H54 (cell line): ENCODE results near the gene SCAMP3.
"Not testable (repeated sequence)": the region's sequence is repeated elsewhere in the genome, so short reads cannot be mapped to it uniquely, and the experiment has no call there.

Experiments
- DNase-seq: peaks from one replicate; pipeline ENCODE4 v3.0.0; 2011; ENCODE audit warnings: low spot score, mixed read lengths; ENCODE audit not compliant: insufficient read length
- FAIRE-seq: peaks from 3 replicates; lab custom pipeline; 2011; peaks lifted over from hg19 to GRCh38; lab: Jason Lieb, UNC
- POLR2A ChIP-seq: IDR thresholded peaks from 2 replicates; pipeline ENCODE4 v1.6.1; 2011; ENCODE audit warnings: low read depth, mild to moderate bottlenecking, low read length

Gene SCAMP3

GRCh38 chr1:155254714-155255242 is 7.4 kb downstream of the SCAMP3 start:
- TF ChIP-seq POLR2A, result no peak
- FAIRE-seq (no peak), DNase-seq (peak; percentile 42)

- TF ChIP-seq POLR2A, result no peak; the same call in 1 of the 2 replicates
- no peak for FAIRE-seq
- DNase-seq, result peak; percentile 40
Observed at GRCh38 chr1:155254228-155254713, 7.9 kb downstream of the SCAMP3 start.

- DNase-seq (no peak), FAIRE-seq (no peak)
- TF ChIP-seq POLR2A, result no peak; the same call in 1 of the 2 replicates
Observed at GRCh38 chr1:155253797-155254196, 8.4 kb downstream of the SCAMP3 start.

DNA sequence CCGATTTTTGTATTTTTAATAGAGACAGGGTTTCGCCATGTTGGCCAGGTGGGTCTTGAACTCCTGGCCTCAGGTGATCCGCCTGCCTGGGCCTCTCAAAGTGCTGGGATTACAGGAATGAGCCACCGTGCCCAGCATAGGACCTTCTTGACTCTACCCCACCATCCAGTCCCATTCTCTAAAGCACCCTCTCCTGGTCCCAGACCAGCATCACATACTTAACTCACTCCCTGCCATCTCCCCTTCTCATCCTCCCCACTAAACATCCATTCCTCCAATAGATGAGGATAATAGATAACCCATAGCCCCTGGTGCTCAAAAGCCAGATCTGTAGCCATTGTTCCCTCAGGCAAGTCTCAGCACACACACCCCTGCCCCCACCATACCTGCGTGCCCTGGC is 9.0 kb downstream of the SCAMP3 start:
- DNase-seq (no peak), FAIRE-seq (no peak)

DNA sequence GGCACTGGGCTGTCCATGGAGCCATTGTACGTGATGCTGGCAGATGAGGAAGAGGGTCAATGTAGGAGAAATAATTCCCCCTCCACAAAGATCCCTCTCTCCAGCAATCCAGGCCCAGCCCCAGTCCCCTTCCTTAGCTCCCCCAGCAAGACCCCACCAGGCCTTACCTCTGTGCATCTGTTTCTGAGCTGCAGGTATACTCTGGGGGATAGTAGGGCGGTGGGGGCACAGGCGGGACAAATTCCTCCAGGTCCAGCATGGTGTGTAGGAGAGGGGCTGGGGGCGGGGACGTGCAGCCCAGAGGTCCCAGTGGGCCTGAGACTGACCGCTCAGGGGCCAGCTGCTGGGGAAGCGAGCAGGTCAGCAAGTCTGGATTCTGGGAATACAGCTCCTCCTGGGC is 10.6 kb downstream of the SCAMP3 start:
- TF ChIP-seq POLR2A, result no peak
- FAIRE-seq (no peak), DNase-seq (no peak)

More for the DNA sequence above, 9.0 kb downstream of the SCAMP3 start:
- no peak for TF ChIP-seq POLR2A

GRCh38 chr1:155250633-155251449 is 11.3 kb downstream of the SCAMP3 start:
- TF ChIP-seq POLR2A, result no peak
- DNase-seq (peak; percentile 95), FAIRE-seq (no peak)

DNA sequence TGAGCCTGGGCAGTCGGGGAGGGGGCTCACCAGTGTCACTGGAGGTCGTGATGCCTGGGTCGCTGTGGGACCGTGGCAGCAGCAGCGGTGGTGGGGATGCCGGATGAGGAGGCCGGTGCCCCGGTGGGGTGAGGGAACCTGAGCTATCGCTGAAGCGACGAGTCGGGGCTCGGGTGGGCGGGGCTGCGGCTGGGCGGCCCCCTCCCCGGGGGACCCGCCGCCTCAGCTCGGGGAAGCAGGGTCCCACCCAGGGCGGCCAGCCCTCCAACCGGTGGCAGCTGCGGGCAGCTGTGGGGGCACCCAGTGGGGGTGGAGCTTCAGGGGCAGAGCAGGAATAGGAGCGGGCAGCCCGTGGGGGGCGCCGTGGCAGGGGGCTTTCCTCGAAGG is 11.9 kb downstream of the SCAMP3 start:
- DNase-seq, result no peak
- no peak for FAIRE-seq

DNA sequence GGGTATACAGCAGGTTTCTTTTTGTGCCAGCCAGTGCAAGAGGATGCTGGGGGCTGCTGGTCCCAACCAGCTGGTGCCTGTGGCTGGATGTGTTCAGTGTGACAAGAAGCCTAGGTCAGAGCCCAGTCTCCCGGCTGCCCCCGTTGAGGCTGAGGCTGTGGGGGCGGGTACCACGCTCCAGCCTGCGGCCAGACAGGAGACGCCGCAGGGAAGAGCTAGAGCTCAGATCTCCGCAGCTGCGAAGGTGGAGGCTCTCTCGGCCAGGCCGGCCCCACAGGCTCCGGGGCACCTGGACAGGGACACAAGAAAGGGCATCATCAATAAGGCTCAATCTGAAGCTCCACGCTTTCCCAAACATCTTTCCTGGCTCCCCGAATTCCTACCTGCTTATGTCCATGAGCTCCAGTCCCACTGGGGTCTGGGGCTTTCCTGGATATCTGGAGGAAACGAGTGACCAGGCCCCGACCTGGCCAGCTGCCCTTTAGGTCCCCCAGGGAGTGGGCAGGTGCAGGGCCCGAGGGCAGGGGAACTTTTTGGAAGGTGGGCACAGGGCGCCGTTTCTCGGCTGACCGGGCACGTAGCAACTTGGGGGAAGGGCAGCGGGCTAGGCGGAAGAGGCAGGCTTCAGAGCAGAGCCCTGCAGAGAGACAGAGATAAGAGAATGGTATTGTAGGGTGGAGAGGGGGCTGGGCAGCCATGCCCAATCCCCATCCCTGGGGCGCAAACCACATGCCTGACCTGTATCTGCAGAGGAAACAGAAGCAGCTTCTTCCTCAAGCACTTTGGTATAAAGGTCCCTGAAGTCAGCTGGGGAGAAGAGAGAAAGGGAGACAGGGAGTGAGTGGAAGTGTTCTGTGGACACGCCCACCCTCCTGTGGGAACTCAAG is 14.2 kb downstream of the SCAMP3 start:
- DNase-seq, result no peak
- no peak for TF ChIP-seq POLR2A
- no peak for FAIRE-seq

More for the DNA sequence above, 11.9 kb downstream of the SCAMP3 start:
- TF ChIP-seq POLR2A, result no peak

DNA sequence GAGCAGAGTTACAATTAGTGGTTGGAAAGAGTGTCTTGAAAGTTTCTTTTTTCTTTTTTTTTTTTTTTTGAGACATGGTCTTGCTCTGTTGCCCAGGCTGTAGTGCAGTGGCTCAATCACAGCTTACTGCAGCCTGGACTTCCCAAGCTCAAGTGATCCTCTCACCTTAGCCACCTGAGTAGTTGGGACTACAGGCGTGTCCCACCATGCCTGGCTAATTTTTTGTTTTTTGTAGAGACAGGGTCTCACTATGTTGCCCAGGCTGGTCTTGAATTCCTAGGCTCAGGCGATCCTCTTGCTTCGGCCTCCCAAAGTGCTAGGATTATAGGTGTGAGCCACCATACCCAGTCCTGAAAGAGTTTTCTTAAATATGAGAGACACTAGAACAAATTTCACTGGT is 15.4 kb downstream of the SCAMP3 start:
- DNase-seq, FAIRE-seq: not testable (repeated sequence)

DNA sequence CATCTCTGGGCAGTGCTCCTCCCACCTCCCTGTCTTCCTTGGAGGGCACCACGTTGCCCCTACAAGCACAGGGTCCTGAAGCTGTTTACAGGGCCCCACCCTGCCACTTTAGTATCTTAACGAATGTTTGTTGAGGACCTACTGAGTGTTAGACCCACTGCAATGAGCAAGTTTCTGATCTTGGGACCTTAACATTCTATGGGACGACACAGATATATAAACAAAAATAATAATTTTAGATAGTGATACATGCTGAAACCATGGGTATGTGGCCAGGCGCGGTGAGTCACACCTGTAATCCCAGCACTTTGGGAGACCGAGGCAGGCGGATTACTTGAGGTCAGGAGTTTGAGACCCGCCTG is 17.0 kb downstream of the SCAMP3 start:
- FAIRE-seq (no peak), DNase-seq (no peak)
- TF ChIP-seq POLR2A, result no peak

DNA sequence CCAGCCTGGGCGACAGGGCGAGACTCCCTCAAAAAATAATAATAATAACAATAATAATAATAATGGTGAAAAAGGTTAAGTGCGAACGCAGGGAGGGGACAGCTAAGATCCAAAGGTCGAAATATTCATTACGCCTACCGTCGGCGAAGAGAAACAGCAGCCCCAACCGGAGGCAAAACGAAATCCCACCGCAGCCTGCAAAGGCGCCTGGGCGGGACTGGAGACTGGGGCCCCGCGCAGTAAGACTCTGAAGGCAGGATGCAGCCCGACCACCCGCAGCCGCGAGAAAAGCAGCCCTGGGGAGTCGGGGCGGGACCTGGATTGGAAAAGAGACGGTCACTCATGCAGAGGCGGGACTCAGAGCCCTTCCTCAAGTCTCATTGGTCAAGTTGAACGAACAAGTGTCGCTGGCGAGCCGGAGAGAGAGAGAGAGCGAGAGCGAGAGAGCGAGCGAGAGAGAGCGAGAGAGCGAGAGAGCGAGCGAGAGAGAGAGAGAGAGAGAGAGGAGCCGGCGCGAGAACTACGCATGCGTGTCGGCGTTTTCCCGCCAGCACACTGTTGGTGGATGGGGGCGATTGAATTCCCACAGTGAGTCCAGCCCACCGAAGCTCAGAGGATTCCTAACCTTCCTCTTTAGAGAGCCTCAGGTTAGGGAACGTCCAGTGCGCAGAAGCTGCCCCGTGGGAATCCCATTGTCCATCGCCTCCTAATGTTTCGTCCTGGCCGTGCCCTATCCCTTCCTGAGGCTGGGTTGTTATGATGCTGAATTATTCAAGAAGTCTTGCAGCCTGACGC is 17.6 kb downstream of the SCAMP3 start:
- DNase-seq (peak; percentile 94), FAIRE-seq (no peak)
- peak; percentile 93 for TF ChIP-seq POLR2A

DNA sequence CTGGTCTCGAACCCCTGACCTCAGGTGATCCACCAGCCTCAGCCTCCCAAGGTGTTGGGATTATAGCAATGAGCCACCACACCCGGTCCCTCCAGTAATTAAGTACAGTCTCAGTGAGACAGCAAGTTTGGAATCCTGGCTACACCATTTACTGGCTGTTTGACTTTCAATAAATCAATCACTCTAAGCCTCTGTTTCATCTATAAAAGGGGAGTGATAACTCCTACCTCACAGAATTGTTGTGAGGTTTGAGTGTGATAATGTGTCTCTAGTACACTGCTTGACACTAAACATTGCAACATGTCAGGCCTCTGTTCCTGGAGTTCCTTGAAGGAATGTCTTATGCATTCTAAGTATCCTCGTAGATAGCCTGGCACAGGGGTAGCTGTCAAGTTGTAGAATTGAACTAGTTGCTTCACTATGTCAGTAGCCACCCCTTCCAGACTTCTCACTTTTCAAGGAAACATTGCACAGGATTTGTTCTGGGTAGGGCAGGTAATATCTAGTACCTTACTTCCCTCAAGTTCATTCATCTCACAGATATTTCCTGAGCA is 19.3 kb downstream of the SCAMP3 start:
- DNase-seq (no peak), FAIRE-seq (no peak)
- no peak for TF ChIP-seq POLR2A

GRCh38 chr1:155241841-155242264 is 20.3 kb downstream of the SCAMP3 start:
- FAIRE-seq (no peak), DNase-seq (no peak)
- no peak for TF ChIP-seq POLR2A
